GM23338 (cell line): ENCODE results near the gene IMMP2L. TPM values are rescaled to one million over a fixed set of nuclear protein-coding genes. Genes with fewer than 3 reads are reported as not detected.

ENCODE experiments used
- ATAC-seq: fragments of 200-7000 bp; cut with Tn5 transposase; 3 replicates; pipeline ENCODE4 v1.9.1; 2020
- DNase-seq: peaks from one replicate; pipeline ENCODE4 v3.0.0-alpha.2; 2015; ENCODE audit warnings: low spot score
- H2AFZ ChIP-seq: fragments of 200-600 bp; sonication (generic); 2 replicates; pipeline ENCODE4 v1.8.0; 2016; ENCODE audit warnings: antibody characterized with exemption, mild to moderate bottlenecking, moderate library complexity
- H3F3A ChIP-seq: fragments of 200-600 bp; sonication (generic); replicated peaks from 2 replicates; pipeline ENCODE4 v1.8.0; 2017; ENCODE audit warnings: antibody characterized with exemption, mixed run types, low read depth
- H3K27ac ChIP-seq: fragments of 200-600 bp; sonication (generic); 2 replicates; pipeline ENCODE4 v1.6.1; 2016; ENCODE audit warnings: low read depth
- H3K27me3 ChIP-seq: fragments of 200-600 bp; sonication (generic); 2 replicates; pipeline ENCODE4 v1.8.0; 2016; ENCODE audit warnings: mild to moderate bottlenecking, mixed run types, moderate library complexity; ENCODE audit not compliant: insufficient read depth
- H3K36me3 ChIP-seq: fragments of 200-600 bp; sonication (generic); 2 replicates; pipeline ENCODE4 v1.8.0; 2016; ENCODE audit warnings: mild to moderate bottlenecking; ENCODE audit not compliant: insufficient read depth
- H3K4me1 ChIP-seq: fragments of 200-600 bp; sonication (generic); 2 replicates; pipeline ENCODE4 v1.8.0; 2016; ENCODE audit warnings: mild to moderate bottlenecking, moderate library complexity; ENCODE audit not compliant: insufficient read depth
- H3K4me2 ChIP-seq: fragments of 200-600 bp; sonication (generic); 2 replicates; pipeline ENCODE4 v1.7.1; 2017; ENCODE audit warnings: mixed run types
- H3K4me3 ChIP-seq: fragments of 200-600 bp; sonication (generic); 2 replicates; pipeline ENCODE4 v1.6.1; 2016; ENCODE audit warnings: mixed run types
- H3K79me2 ChIP-seq: fragments of 200-600 bp; sonication (generic); replicated peaks from 2 replicates; pipeline ENCODE4 v1.8.0; 2017; ENCODE audit warnings: mild to moderate bottlenecking; ENCODE audit not compliant: insufficient read depth
- H3K9me2 ChIP-seq: fragments of 200-600 bp; sonication (generic); 2 replicates; pipeline ENCODE4 v1.8.0; 2017; ENCODE audit not compliant: insufficient read depth
- H4K20me1 ChIP-seq: fragments of 200-600 bp; sonication (generic); replicated peaks from 2 replicates; pipeline ENCODE4 v1.8.0; 2017; ENCODE audit warnings: mild to moderate bottlenecking; ENCODE audit not compliant: insufficient read depth
- H3K27ac Mint-ChIP-seq: 2 replicates; pipeline ENCODE4 v1.8.0; 2020; ENCODE audit warnings: inconsistent platforms, mild to moderate bottlenecking, moderate library complexity, mixed read lengths
- H3K27me3 Mint-ChIP-seq: 3 replicates; pipeline ENCODE4 v1.8.0; 2022; ENCODE audit warnings: low read depth, mild to moderate bottlenecking, moderate library complexity, mixed read lengths, inconsistent platforms; ENCODE audit not compliant: insufficient read depth, poor library complexity
- H3K36me3 Mint-ChIP-seq: 3 replicates; pipeline ENCODE4 v1.8.0; 2021; ENCODE audit warnings: low read depth, mild to moderate bottlenecking, inconsistent platforms, moderate library complexity, mixed read lengths
- H3K4me1 Mint-ChIP-seq: 3 replicates; pipeline ENCODE4 v1.8.0; 2020; ENCODE audit warnings: mild to moderate bottlenecking, inconsistent platforms, mixed read lengths
- H3K4me3 Mint-ChIP-seq: 3 replicates; pipeline ENCODE4 v1.8.0; 2021; ENCODE audit warnings: moderate library complexity, mild to moderate bottlenecking, inconsistent platforms, mixed read lengths
- H3K9me3 Mint-ChIP-seq: 3 replicates; pipeline ENCODE4 v1.8.0; 2020; ENCODE audit warnings: moderate library complexity, mild to moderate bottlenecking, inconsistent platforms, mixed read lengths
- ETS1 ChIP-seq: IDR thresholded peaks from 2 replicates; pipeline ENCODE4 v1.6.1; 2016; ENCODE audit warnings: antibody characterized with exemption
- EZH2 ChIP-seq: fragments of 200-600 bp; sonication (generic); IDR thresholded peaks from one replicate; pipeline ENCODE4 v1.8.0; 2017; ENCODE audit warnings: antibody characterized with exemption, mild to moderate bottlenecking, low read depth; ENCODE audit not compliant: unreplicated experiment
- EZH2phosphoT487 ChIP-seq: fragments of 200-600 bp; sonication (generic); IDR thresholded peaks from one replicate; pipeline ENCODE4 v1.8.1; 2018; ENCODE audit warnings: antibody characterized with exemption; ENCODE audit not compliant: unreplicated experiment
- POLR2AphosphoS5 ChIP-seq: IDR thresholded peaks from 2 replicates; pipeline ENCODE4 v1.6.1; 2016; ENCODE audit warnings: antibody characterized with exemption, low read depth
- REST ChIP-seq: IDR thresholded peaks from one replicate; pipeline ENCODE4 v1.6.1; 2018; ENCODE audit warnings: antibody characterized with exemption; ENCODE audit not compliant: unreplicated experiment
- STAT1 ChIP-seq: IDR thresholded peaks from one replicate; pipeline ENCODE4 v1.6.1; 2016; ENCODE audit warnings: antibody characterized with exemption; ENCODE audit not compliant: unreplicated experiment
- polyA plus RNA-seq: library from polyadenylated mRNA; unstranded; fragments of >200 nt; fragmentation: Nextera tagmentation; extraction: Ambion mirVana; gene quantifications from 2 replicates; pipeline ENCODE4 v1.2.1, GENCODE V29; 2016
- total RNA-seq: library from RNA; depleted of rRNA; stranded (reverse); fragments of >200 nt; shearing (Covaris generic); gene quantifications from 2 replicates; pipeline ENCODE4 v1.2.3, GENCODE V29; 2014

The IMMP2L gene
- total and polyA plus RNA-seq, 2 experiments from 2014 or later = 7.3 to 14.0 TPM

- ATAC-seq (no peak), DNase-seq (no peak)
- Histone ChIP-seq H3K4me1 (peaks cover 9% of the 10 kb centered on the region), H3K27me3 (no peaks in the 10 kb centered on the region), H3K4me2 (no peak overlapping the region), H4K20me1 (no peaks in the 10 kb centered on the region), H3K4me3 (no peak overlapping the region), H3K27ac (no peak overlapping the region), H3K79me2 (no peaks in the 10 kb centered on the region), H2AFZ (no peak overlapping the region), H3K36me3 (no peaks in the 10 kb centered on the region), H3F3A (no peaks in the 10 kb centered on the region), H3K9me2 (no peaks in the 10 kb centered on the region)
- TF ChIP-seq STAT1 (no peak), POLR2AphosphoS5 (no peak), EZH2 (no peak), ETS1 (no peak), REST (no peak)
- Mint-ChIP-seq H3K27ac (no peak overlapping the region), H3K27me3 (peaks cover 2% of the 10 kb centered on the region), H3K36me3 (no peaks in the 10 kb centered on the region), H3K4me3 (no peak overlapping the region), H3K9me3 (no peaks in the 10 kb centered on the region), H3K4me1 (peaks cover 7% of the 10 kb centered on the region; the same call in 1 of the 3 replicates)
Measured at GRCh38 chr7:111140091-111140865, 422.0 kb downstream of the IMMP2L start.

- DNase-seq = no peak
- Histone ChIP-seq H3K9me2 (no peaks in the 10 kb centered on the region), H3K79me2 (no peaks in the 10 kb centered on the region), H3F3A (no peaks in the 10 kb centered on the region), H3K4me2 (no peak overlapping the region), H4K20me1 (no peaks in the 10 kb centered on the region), H2AFZ (no peak overlapping the region), H3K27ac (no peak overlapping the region), H3K27me3 (no peaks in the 10 kb centered on the region), H3K4me1 (peaks cover 9% of the 10 kb centered on the region), H3K4me3 (no peak overlapping the region), H3K36me3 (no peaks in the 10 kb centered on the region)
- TF ChIP-seq EZH2phosphoT487 = no peak
- H3K4me1 Mint-ChIP-seq = peaks cover 7% of the 10 kb centered on the region; the same call in 1 of the 3 replicates
- H3K27ac Mint-ChIP-seq = no peak overlapping the region
- no peak overlapping the region for H3K4me3 Mint-ChIP-seq
- no peaks in the 10 kb centered on the region for H3K9me3 Mint-ChIP-seq
- no peak for ATAC-seq
- peaks cover 2% of the 10 kb centered on the region for H3K27me3 Mint-ChIP-seq
- no peaks in the 10 kb centered on the region for H3K36me3 Mint-ChIP-seq
Measured at GRCh38 chr7:111138586-111138985, 423.7 kb downstream of the IMMP2L start.
